HG03066 (cell line): ENCODE results near the gene RIMBP3B.
"Not testable (repeated sequence)": the region's sequence is repeated elsewhere in the genome, so short reads cannot be mapped to it uniquely, and the experiment has no call there.

Source experiments
- ATAC-seq: cut with Tn5 transposase; IDR thresholded peaks from one replicate; pipeline ENCODE4 v1.9.1; 2021; ENCODE audit warnings: low read depth; ENCODE audit not compliant: unreplicated experiment

RIMBP3B gene

GRCh38 chr22:21417227-21417746 lies 33.7 kb downstream of the RIMBP3B start, which contains the start of gene HIC2:
TSS of gene HIC2 (plus strand) at chr22:21417371. CDS start at chr22:21442832, 25,461 bp downstream.
- ATAC-seq: peak; percentile 66

GRCh38 chr22:21417853-21418252 lies 34.3 kb downstream of the RIMBP3B start:
- peak; percentile 20 for ATAC-seq

GRCh38 chr22:21418974-21419638 lies 35.6 kb downstream of the RIMBP3B start:
- not testable (repeated sequence) for ATAC-seq

GRCh38 chr22:21420180-21420763 lies 36.7 kb downstream of the RIMBP3B start:
- not testable (repeated sequence) for ATAC-seq

GRCh38 chr22:21424084-21424709 lies 40.6 kb downstream of the RIMBP3B start:
- ATAC-seq: not testable (repeated sequence)

GRCh38 chr22:21434378-21435233 lies 51.1 kb downstream of the RIMBP3B start:
- not testable (repeated sequence) for ATAC-seq

GRCh38 chr22:21435998-21436810 lies 52.7 kb downstream of the RIMBP3B start:
- not testable (repeated sequence) for ATAC-seq

GRCh38 chr22:21438013-21438412 lies 54.5 kb downstream of the RIMBP3B start:
- ATAC-seq: not testable (repeated sequence)
